Neural cell (in vitro differentiated cells): ENCODE data around the gene COG5. TPM values are rescaled to one million over a fixed set of nuclear protein-coding genes. Genes with fewer than 3 reads are reported as not detected.

Source experiments
- H2AFZ ChIP-seq: fragments of 200-600, 300-800 bp; sonication (generic), shearing (Covaris generic); 2 replicates; pipeline ENCODE4 v1.6.0; 2014; ENCODE audit warnings: low read depth, mild to moderate bottlenecking, antibody characterized with exemption, low read length, moderate library complexity
- H3F3A ChIP-seq: fragments of 200-600 bp; shearing (Covaris generic); 2 replicates; pipeline ENCODE4 v1.6.1; 2016; ENCODE audit warnings: mild to moderate bottlenecking, moderate library complexity, mixed read lengths, antibody characterized with exemption, low read length; ENCODE audit not compliant: insufficient read depth, poor library complexity, severe bottlenecking
- H3K27ac ChIP-seq: fragments of 200-600, 300-800 bp; sonication (generic), shearing (Covaris generic); 2 replicates; pipeline ENCODE4 v1.5.1; 2014; ENCODE audit warnings: mild to moderate bottlenecking, low read length, moderate library complexity
- H3K27me3 ChIP-seq: fragments of 300-800, 200-600 bp; sonication (generic), shearing (Covaris generic); 2 replicates; pipeline ENCODE4 v1.6.0; 2014; ENCODE audit warnings: mild to moderate bottlenecking, low read depth, low read length, moderate library complexity; ENCODE audit not compliant: insufficient read depth
- H3K36me3 ChIP-seq: fragments of 300-800, 200-600 bp; sonication (generic), shearing (Covaris generic); 2 replicates; pipeline ENCODE4 v1.5.1; 2014; ENCODE audit warnings: mild to moderate bottlenecking, antibody characterized with exemption, low read length, moderate library complexity; ENCODE audit not compliant: insufficient read depth
- H3K4me2 ChIP-seq: fragments of 300-800, 200-600 bp; sonication (generic), shearing (Covaris generic); 2 replicates; pipeline ENCODE4 v1.6.0; 2014; ENCODE audit warnings: mild to moderate bottlenecking, low read length
- H3K4me3 ChIP-seq: fragments of 300-800, 200-600 bp; sonication (generic), shearing (Covaris generic); 2 replicates; pipeline ENCODE4 v1.5.1; 2014; ENCODE audit warnings: mild to moderate bottlenecking, low read length, moderate library complexity
- H3K79me2 ChIP-seq: fragments of 200-600 bp; shearing (Covaris generic); replicated peaks from 2 replicates; pipeline ENCODE4 v1.6.0; 2014; ENCODE audit warnings: mild to moderate bottlenecking, low read length, moderate library complexity; ENCODE audit not compliant: insufficient read depth
- H3K9ac ChIP-seq: fragments of 300-800, 200-600 bp; sonication (generic), shearing (Covaris generic); 2 replicates; pipeline ENCODE4 v1.6.1; 2016; ENCODE audit warnings: mild to moderate bottlenecking, low read length, mixed read lengths
- H3K9me2 ChIP-seq: fragments of 200-600 bp; shearing (Covaris generic); 2 replicates; pipeline ENCODE4 v1.6.1; 2016; ENCODE audit warnings: mild to moderate bottlenecking, low read length, mixed read lengths; ENCODE audit not compliant: insufficient read depth
- H3K9me3 ChIP-seq: fragments of 200-600, 300-800 bp; sonication (generic), shearing (Covaris generic); 2 replicates; pipeline ENCODE4 v1.6.1; 2016; ENCODE audit warnings: mild to moderate bottlenecking, mixed run types, low read length, moderate library complexity, mixed read lengths
- H4K20me1 ChIP-seq: fragments of 200-600 bp; shearing (Covaris generic); 2 replicates; pipeline ENCODE4 v1.6.1; 2016; ENCODE audit warnings: mild to moderate bottlenecking, mixed run types; ENCODE audit not compliant: insufficient read depth
- EP300 ChIP-seq: fragments of 450-650 bp; conservative IDR thresholded peaks from 2 replicates; pipeline ENCODE4 v1.6.1; 2014; ENCODE audit warnings: antibody characterized with exemption, mild to moderate bottlenecking, moderate library complexity; ENCODE audit not compliant: poor library complexity, severe bottlenecking
- EZH2 ChIP-seq: fragments of 200-600, 300-800 bp; shearing (Covaris generic), sonication (generic); IDR thresholded peaks from 2 replicates; pipeline ENCODE4 v1.6.1; 2014; ENCODE audit warnings: antibody characterized with exemption, low read length, borderline replicate concordance, mild to moderate bottlenecking; ENCODE audit not compliant: insufficient read depth, poor library complexity, severe bottlenecking
- MXI1 ChIP-seq: fragments of 450-650 bp; conservative IDR thresholded peaks from 2 replicates; pipeline ENCODE4 v1.6.1; 2014; ENCODE audit warnings: antibody characterized with exemption, mild to moderate bottlenecking; ENCODE audit not compliant: poor library complexity, severe bottlenecking
- POLR2AphosphoS5 ChIP-seq: IDR thresholded peaks from 2 replicates; pipeline ENCODE4 v1.6.1; 2012
- RAD21 ChIP-seq: fragments of 450-650 bp; conservative IDR thresholded peaks from 2 replicates; pipeline ENCODE4 v1.6.1; 2014; ENCODE audit warnings: antibody characterized with exemption, mild to moderate bottlenecking, moderate library complexity
- SMC3 ChIP-seq: fragments of 450-650 bp; conservative IDR thresholded peaks from 2 replicates; pipeline ENCODE4 v1.6.1; 2014; ENCODE audit warnings: antibody characterized with exemption, mild to moderate bottlenecking, moderate library complexity; ENCODE audit not compliant: poor library complexity
- TAF1 ChIP-seq: IDR thresholded peaks from 2 replicates; pipeline ENCODE4 v1.6.1; 2012; ENCODE audit warnings: low read depth
- polyA plus RNA-seq: library from polyadenylated mRNA; depleted of rRNA; stranded (reverse); fragments of >200 nt; gene quantifications from 2 replicates; pipeline ENCODE4 v1.2.3, GENCODE V29; 2014
- TF ChIP-seq, protein P1 (sequence below): fragments of 450-650 bp; IDR thresholded peaks from 2 replicates; pipeline ENCODE4 v1.5.1; 2014; ENCODE audit warnings: antibody characterized with exemption, mild to moderate bottlenecking, moderate library complexity; ENCODE audit not compliant: poor library complexity, severe bottlenecking
- TF ChIP-seq, protein P2 (sequence below): IDR thresholded peaks from 2 replicates; pipeline ENCODE4 v1.6.1; 2012; ENCODE audit warnings: borderline replicate concordance

COG5 gene
- polyA plus RNA-seq, 1 donor from 2014 or later, result 13.3 TPM

DNA sequence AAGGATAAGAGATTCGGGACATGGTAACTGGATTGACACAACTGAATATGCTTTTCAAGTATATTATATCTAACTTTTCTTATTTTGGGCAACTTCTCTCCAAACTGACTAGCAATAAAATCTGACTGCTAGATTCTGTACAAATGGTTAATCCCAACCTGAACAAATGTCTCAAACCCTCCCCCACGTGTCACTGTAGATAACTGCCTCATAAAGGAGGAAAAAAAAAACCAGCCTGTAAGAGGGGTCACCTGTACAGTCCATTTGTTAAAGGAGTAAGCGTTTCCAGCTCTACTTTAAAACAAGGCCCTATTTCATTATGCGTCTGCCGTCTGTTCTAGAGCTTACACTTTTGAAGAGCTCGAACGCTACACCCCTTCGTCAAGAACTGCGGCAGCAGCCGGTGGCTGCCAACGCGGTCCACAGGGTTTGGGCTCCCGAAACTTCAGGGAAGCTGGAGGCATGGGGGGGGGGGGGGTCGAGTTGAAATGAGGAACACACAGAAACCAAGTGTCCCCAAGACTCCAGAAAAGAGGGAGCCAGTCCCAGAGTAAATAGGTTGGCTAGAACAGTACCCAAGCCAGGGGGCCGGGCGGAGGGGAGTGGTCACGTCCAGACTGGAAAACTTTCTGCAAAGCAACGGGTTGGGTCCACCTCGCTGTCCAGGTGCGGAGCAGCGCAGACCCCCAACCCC, 492 bp downstream of the COG5 start:
- TF ChIP-seq, protein P1, sequence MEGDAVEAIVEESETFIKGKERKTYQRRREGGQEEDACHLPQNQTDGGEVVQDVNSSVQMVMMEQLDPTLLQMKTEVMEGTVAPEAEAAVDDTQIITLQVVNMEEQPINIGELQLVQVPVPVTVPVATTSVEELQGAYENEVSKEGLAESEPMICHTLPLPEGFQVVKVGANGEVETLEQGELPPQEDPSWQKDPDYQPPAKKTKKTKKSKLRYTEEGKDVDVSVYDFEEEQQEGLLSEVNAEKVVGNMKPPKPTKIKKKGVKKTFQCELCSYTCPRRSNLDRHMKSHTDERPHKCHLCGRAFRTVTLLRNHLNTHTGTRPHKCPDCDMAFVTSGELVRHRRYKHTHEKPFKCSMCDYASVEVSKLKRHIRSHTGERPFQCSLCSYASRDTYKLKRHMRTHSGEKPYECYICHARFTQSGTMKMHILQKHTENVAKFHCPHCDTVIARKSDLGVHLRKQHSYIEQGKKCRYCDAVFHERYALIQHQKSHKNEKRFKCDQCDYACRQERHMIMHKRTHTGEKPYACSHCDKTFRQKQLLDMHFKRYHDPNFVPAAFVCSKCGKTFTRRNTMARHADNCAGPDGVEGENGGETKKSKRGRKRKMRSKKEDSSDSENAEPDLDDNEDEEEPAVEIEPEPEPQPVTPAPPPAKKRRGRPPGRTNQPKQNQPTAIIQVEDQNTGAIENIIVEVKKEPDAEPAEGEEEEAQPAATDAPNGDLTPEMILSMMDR, result no peak
- TF ChIP-seq SMC3 (no peak), RAD21 (no peak)

DNA sequence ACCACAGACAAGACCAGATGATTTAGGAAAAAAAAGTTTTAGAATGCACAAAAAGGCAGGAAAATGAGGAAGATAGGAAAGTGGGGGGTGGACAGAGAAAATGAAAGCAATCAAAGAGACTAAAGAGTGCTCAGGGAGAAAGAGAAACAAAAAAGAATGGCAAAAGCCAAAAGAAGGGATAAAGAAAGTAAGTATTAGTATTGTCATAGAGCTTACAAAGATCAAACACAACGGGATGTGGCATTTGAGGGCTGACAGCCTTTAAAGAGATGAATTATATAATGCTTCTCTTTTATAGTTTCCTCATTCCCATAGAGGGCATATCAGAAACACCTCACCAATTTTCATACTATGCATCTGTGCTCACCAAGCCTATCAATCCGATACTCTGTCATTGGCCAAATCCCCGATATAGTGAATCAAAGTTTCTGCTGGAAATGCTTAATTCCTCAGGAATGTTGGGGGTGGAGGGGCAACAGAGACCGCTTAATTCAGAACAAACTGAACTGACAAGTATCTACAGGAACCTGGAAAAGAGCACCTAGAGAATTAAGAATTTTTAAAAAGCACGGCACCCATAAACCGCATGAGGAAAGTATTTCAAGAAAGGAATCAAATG, 2.7 kb downstream of the COG5 start:
- no peak overlapping the region for H3K4me3 ChIP-seq

More for the DNA sequence above, 492 bp downstream of the COG5 start:
- Histone ChIP-seq H3K4me2 (peak overlapping the region; percentile 22), H2AFZ (peak overlapping the region; percentile 99), H3K79me2 (peaks cover 29% of the 10 kb centered on the region), H3K27me3 (no peaks in the 10 kb centered on the region), H3K9me3 (no peaks in the 10 kb centered on the region), H3K9me2 (no peaks in the 10 kb centered on the region), H3K4me3 (peak overlapping the region; percentile 89), H3K36me3 (no peaks in the 10 kb centered on the region), H3F3A (no peaks in the 10 kb centered on the region), H4K20me1 (no peaks in the 10 kb centered on the region), H3K27ac (peak overlapping the region; percentile 51), H3K9ac (peak overlapping the region; percentile 86)

More for the DNA sequence above, 2.7 kb downstream of the COG5 start:
- H3K27ac ChIP-seq, result no peak overlapping the region
- no peak for TF ChIP-seq TAF1
- TF ChIP-seq, protein P2, sequence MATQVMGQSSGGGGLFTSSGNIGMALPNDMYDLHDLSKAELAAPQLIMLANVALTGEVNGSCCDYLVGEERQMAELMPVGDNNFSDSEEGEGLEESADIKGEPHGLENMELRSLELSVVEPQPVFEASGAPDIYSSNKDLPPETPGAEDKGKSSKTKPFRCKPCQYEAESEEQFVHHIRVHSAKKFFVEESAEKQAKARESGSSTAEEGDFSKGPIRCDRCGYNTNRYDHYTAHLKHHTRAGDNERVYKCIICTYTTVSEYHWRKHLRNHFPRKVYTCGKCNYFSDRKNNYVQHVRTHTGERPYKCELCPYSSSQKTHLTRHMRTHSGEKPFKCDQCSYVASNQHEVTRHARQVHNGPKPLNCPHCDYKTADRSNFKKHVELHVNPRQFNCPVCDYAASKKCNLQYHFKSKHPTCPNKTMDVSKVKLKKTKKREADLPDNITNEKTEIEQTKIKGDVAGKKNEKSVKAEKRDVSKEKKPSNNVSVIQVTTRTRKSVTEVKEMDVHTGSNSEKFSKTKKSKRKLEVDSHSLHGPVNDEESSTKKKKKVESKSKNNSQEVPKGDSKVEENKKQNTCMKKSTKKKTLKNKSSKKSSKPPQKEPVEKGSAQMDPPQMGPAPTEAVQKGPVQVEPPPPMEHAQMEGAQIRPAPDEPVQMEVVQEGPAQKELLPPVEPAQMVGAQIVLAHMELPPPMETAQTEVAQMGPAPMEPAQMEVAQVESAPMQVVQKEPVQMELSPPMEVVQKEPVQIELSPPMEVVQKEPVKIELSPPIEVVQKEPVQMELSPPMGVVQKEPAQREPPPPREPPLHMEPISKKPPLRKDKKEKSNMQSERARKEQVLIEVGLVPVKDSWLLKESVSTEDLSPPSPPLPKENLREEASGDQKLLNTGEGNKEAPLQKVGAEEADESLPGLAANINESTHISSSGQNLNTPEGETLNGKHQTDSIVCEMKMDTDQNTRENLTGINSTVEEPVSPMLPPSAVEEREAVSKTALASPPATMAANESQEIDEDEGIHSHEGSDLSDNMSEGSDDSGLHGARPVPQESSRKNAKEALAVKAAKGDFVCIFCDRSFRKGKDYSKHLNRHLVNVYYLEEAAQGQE, result no peak
- TF ChIP-seq EZH2, result no peak
- TF ChIP-seq MXI1, result no peak
- no peak for TF ChIP-seq EP300
- TF ChIP-seq POLR2AphosphoS5, result no peak
- TF ChIP-seq SMC3, result no peak
- no peak for TF ChIP-seq RAD21
- TF ChIP-seq, protein P1, result no peak
- H3K9me2 ChIP-seq, result no peaks in the 10 kb centered on the region
- H3K27me3 ChIP-seq, result no peaks in the 10 kb centered on the region
- H3K4me2 ChIP-seq, result no peak overlapping the region
- peaks cover 4% of the 10 kb centered on the region for H3K36me3 ChIP-seq
- H3K79me2 ChIP-seq, result peaks cover 29% of the 10 kb centered on the region
- H3K9me3 ChIP-seq, result no peaks in the 10 kb centered on the region
- no peak overlapping the region for H2AFZ ChIP-seq
- H4K20me1 ChIP-seq, result no peaks in the 10 kb centered on the region
- H3K9ac ChIP-seq, result no peak overlapping the region
- H3F3A ChIP-seq, result no peaks in the 10 kb centered on the region
